ENCODE results near the gene ASTN2.

DNA sequence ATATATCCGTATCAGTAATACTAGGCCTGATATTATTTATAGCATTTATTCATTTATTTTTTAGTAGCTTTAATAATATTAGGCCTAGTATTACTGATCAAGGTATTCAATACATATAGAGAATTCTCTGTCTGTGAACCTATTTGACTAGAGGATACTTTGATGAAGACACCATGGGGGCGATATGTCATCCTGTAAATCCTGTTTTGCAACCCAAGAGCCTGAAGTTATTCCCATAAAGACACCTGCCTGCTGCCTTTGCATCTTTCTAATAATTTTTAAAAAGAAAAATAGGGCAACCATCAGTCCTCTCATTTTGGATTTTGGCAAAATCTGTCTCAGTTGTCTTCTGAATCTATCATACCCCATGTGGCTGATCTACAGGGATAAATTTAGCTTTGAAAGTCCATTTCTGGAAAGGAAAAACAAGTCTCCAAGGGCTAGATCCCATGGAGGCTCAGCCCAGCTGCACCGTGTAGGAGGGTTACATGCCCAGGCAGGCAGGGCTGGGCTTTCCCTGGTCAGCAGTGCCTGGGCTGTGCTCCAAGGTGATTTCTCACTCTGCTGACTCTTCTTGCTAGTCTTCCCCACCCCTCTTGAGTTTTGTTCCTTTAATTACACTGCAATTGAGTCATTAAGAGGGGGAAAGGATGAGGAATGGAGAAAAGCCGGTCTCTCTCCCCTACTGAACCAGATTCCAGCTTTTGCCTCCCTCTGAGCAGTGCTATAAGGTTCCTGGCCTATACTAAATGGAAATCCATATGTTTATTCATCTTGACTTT lies 558.8 kb downstream of the ASTN2 start:
- TF ChIP-seq, protein P1, sequence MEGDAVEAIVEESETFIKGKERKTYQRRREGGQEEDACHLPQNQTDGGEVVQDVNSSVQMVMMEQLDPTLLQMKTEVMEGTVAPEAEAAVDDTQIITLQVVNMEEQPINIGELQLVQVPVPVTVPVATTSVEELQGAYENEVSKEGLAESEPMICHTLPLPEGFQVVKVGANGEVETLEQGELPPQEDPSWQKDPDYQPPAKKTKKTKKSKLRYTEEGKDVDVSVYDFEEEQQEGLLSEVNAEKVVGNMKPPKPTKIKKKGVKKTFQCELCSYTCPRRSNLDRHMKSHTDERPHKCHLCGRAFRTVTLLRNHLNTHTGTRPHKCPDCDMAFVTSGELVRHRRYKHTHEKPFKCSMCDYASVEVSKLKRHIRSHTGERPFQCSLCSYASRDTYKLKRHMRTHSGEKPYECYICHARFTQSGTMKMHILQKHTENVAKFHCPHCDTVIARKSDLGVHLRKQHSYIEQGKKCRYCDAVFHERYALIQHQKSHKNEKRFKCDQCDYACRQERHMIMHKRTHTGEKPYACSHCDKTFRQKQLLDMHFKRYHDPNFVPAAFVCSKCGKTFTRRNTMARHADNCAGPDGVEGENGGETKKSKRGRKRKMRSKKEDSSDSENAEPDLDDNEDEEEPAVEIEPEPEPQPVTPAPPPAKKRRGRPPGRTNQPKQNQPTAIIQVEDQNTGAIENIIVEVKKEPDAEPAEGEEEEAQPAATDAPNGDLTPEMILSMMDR (IDR thresholded peaks at IDR 0.05): no peak
- TF ChIP-seq EP300 (IDR thresholded peaks at IDR 0.05) (no peak), POLR2A (IDR thresholded peaks at IDR 0.05) (no peak)
